HG03135 (cell line): ENCODE data around the gene MORF4L2.

Experiments
- ATAC-seq: cut with Tn5 transposase; IDR thresholded peaks from one replicate; pipeline ENCODE4 v1.9.1; 2021; ENCODE audit warnings: mild to moderate bottlenecking, moderate library complexity; ENCODE audit not compliant: unreplicated experiment

The MORF4L2 gene, protein sequence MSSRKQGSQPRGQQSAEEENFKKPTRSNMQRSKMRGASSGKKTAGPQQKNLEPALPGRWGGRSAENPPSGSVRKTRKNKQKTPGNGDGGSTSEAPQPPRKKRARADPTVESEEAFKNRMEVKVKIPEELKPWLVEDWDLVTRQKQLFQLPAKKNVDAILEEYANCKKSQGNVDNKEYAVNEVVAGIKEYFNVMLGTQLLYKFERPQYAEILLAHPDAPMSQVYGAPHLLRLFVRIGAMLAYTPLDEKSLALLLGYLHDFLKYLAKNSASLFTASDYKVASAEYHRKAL

DNA sequence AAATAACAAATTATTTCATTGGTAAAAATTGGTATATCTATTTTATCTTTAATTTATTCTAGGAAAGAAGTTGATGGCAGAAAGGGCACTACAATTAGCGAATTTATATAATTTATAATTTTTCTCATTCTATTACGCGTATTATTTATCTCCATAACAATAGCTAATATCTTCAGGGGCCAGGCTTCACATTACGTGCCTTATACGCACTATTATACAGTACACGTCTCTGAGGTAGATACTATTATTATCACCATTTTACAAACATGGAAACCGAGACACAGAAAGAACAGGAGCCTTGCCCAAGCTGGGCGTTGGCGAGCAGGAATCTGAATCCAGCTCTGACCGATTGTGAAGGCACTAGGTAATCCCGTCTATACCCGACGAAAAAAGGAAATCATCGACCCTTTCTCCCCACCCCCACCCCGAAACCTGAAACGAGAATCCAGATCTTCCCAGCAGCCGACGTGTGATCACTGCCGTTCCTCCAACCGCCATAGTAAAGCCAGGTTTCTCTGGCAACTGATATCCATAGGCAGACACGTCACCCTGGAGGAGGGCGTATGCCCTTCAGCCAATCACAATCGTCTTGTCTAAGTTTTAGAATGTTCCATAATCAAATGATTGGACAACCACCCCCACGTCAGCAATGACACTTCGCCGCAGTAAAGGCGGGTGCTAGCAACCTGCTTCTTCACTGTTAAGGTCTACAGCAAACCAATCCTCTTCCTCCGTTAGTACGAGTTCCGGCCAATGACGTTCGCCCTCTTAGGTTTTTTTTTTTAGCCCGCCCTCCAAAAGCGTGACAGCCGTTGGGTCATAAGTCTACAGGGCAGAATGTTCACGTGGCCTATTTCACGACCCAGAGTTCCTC is at the start of gene MORF4L2:
TSS of gene MORF4L2 (minus strand) at position 501 of the 874 bp plus-strand sequence. CDS start 9,672 bp downstream, outside the sequence.
- ATAC-seq = peak; percentile 88

DNA sequence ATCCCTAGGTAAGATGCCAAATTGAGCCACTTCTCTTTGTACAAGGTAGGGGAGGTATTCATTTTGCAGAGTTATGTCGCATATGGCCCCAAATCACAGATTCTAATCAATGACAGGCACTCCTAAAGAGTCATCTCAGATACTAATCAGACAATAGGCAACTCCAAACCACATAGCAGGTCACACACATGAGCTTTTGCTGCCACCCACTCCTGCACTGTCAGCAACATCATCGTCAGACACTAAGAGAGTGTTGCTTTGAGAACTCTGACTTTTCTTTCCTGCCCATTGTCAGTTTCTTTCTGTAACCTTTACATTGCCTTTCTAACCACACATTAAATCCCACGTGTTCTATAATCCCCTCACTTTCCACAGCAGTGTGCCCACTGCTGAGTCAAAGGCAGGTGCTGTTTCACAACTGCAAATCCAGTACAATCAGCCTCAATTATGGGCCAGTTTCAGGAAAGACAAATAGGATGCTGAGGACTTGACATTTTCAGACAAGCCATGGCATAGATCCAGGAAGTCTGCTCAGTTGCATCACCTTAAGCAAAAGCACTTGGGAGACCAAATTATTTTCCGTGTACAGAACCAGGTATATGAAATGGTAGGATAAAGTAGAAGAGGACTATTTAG is 47.7 kb upstream of the MORF4L2 start:
- ATAC-seq = no peak

DNA sequence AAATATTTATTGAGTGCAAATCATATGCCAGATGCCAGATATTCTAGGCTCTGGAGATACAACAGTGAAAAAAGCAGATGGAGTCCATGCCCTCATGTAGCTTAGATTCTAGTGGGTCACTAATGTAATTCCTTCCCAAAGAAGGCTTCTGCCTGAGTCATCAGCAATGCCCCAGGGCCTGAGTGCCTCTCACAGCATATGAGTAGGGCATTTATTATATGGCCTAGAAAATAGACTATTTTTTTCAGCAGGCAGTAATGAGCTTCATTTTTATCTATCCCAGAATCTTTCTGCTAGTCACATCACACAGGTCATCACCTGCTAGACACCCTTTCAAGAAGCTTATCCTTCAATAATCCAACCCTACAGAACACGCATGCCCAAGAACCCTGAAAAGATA is 46.5 kb upstream of the MORF4L2 start:
- ATAC-seq = no peak

DNA sequence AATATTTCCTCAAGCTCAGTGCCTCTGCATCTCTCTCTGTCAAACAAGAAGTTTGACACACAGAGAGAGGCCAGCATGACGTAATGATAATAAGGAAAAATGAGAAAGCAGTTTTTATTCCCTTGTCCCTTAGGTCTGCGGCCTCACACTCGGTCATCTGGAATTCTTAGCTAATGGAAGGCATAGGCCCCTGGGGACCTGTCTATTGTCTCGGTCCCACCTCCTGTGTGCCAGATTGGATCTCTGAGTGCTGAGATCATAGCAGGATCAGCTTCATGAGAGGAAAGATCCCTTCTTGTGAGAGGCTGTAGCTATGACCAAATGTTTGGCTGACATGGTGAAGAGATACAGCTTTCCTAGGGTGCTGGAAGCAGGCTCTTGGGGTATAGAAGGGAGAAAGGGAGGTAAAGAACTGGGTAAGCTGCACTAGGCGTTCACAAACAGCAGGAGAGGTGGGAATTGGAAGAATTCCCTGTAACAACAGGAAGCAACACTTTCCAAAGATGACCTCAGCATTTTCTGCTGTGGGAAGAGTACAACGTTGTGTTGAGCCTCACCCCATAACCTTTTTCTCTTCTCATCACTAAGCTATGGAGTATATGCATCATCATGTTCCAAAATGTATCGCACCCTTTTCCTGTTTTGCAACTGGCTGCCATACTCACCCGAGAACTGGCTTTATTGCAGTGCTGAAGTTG is 44.4 kb upstream of the MORF4L2 start:
- no peak for ATAC-seq

DNA sequence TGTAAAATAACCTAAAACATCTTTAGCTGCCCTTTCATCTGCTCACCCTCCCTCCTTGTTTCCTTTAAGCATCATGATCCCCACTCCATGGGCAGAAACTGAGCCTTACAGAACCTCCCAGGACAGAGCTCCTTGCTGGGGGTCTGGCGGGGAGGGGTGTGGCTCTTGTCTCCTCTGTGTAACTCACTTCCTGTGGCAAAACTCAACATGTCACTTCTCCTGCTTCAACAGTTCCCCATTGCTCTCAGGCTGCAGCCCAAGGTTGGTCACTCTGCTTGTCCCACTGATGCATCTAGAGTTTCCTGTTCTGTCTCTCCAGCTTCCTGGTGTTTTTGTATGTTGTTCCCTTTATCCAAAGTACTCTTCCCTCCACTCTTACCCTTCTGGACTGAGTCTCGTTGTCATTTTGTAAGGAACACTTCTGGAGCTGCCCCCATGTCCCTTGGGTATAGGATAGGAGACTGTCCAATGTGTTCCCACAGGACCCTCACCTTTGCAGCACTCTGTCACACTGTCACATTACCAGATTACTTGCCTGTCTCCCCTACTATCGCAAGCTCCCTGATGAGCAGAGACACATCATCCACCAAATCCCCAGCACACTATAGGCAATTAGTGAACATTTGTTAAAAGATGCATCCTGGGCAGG is 43.8 kb upstream of the MORF4L2 start:
- no peak for ATAC-seq

DNA sequence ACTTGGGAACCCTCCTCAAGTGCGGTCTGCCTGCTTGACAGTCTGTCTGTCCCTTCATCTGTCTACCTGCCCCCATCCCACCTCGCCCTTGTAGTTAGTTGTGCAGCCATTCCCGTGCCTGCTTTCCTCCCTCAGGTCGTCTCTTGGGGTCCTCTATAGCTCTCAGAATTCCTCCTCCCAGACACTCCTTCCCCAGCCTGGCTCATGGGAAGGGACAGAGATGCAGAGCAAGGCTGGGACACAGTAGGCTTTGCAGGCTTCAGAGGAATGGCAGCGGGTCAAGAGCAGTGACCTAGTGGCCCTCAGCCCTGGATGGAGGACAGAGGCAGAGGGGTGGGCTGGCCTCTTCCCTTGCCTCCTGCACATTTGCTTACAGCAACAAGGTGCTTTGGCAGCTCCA is 42.5 kb upstream of the MORF4L2 start:
- no peak for ATAC-seq

DNA sequence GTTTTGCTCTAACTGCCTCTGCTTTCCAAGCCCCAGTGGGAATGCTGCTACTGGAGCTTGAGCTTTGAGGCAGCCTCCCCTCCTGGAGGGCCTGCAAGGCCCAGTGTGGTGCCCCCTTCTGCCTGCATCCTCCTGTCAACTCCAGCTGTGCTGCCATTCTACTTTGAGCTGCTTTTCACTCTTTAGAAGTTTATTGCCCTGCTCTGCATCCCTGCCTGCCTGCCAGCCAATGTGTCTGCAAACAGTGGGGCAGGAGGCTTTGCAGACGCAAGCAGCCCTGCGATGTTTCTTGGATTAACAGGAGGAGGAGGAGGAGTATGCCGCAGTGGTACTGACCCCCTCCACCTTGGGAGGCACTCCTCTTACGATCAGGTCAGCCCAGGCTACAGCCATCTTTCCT is 40.6 kb upstream of the MORF4L2 start:
- no peak for ATAC-seq

DNA sequence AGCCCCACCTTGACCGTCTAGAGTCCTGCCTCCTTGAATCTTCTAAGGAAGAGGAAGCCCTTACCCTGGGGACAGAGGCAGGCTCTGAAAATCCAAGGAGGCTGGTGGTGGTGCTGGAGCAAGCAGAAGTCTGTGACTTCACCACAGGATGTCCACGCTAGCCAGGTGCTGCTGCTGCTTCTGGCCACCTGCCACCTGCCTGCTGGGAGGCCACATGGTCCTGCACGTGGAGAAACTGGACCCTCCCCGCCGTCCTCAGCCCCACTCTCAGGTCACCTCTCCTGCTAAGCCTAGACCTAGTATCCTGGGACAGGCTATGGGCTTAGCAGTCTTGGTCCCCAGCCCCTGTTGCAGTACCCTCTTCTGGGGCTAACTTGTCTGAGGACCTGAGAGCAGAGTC is 40.0 kb upstream of the MORF4L2 start:
- ATAC-seq = no peak

DNA sequence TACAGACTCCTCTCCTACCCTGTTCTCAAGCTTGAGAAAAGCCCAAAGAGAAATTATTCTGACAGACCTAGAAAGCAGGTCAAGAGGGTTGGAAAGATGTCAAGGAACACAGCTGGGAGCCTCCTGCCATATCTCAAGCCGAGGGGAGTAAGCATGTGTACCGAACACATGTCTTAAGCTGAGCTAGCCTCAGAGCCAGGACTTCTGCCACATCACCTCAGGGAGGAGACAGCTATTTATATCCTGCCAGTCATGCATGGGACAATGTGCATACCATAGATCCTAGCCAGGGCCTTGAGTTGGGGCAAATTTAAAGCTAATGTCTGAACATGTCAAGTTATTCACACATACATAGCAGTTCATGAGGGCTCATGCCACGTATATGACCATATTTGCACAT is 36.0 kb upstream of the MORF4L2 start:
- no peak for ATAC-seq

DNA sequence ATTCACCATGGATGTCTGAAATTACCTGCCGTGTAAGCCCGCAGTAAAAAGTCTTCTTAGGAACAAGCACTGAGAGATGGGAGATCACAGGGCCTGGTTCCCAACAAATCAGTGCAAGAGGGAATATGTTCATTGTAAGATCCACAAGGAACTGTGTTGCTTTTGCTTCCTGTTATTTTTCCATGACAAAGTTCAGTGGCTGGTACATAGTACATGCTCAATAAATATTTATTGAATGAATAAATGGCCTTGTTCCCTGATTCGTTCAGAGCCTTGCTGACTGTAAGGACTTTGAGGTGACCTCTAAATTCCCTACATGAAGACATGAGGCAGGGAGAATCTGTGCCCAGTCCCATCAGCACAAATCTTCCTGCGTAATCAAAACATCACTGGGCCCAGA is 31.6 kb upstream of the MORF4L2 start:
- ATAC-seq = no peak

DNA sequence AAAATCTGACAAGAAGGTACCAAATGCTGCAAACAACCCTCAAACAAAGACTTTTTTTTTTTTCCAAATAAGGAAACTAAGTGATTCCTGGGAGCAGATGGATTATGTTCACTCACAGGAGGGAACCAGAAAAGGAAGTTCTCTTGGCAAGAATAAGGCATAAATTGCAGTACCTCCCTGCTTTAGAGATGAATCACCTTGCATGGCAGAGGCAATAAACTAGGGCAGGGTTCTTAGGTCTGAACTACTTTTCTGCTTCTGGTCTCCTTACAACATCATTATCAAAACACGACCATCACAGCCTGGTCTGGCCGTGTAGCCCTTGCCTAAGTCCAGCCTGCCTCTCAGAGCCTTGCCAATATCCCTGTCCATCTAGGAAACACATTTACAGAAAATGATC is 30.5 kb upstream of the MORF4L2 start:
- no peak for ATAC-seq

DNA sequence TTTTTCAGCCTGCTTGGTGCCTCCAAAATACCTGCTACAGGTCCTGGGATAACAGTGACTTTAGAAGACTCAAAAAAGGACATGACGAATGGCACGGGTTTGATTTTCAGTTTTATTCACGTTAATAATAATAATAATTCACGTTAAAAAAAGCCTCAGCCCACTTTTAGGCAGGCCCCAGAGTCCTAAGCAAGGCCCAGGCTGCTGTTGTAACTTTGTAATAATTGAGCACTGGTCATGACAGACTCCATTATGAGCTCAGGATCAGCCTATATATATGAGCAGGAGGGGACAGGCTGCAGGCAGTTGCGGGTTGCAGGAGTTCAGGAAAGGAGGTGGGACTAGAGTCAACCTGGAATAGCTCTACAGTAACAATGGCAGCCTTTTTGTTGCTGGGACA is 24.1 kb upstream of the MORF4L2 start, which contains the start of gene TMEM31:
TSS of gene TMEM31 (plus strand) at position 301 of the 400 bp plus-strand sequence. CDS start 1,350 bp downstream, outside the sequence.
- ATAC-seq = no peak

DNA sequence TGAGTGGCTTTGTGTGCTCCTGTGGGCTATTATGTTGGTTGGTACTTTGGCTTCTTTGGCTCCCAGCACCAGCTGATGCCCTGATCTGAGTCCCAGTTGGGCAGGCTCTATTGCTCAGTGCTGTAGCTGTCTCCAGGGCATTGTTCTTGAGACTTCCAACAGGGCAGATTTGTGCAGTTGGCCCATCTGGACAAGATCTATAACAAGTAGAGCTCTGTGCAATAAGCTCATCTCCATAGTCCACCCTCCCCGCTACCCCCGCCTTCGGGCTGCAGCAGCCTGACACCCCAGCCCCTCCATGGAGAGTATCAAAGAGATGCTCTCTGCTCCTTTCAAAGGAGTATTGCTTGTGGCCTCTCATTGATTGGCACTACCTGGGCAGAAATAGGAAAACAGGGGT is 18.4 kb upstream of the MORF4L2 start:
- ATAC-seq = no peak

DNA sequence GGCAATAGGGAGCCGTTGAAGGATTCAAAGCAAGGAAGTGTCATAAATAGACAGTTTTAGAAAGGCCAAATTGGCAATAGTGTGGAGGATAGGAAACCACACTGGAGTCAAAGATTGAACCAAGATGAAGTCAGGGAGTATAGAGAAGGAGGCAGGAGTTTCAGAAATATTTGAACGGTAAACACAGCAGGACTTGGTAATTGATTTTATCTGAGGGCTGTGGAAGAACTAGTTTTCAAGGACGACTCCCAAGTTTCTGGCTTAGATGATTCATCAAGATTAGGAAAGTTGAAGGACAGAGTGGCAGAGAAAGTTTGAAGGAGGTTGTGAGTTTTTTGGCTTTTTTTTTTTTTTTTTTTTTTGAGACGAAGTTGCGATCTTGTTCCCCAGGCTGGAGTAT is 12.7 kb upstream of the MORF4L2 start:
- ATAC-seq = no peak

DNA sequence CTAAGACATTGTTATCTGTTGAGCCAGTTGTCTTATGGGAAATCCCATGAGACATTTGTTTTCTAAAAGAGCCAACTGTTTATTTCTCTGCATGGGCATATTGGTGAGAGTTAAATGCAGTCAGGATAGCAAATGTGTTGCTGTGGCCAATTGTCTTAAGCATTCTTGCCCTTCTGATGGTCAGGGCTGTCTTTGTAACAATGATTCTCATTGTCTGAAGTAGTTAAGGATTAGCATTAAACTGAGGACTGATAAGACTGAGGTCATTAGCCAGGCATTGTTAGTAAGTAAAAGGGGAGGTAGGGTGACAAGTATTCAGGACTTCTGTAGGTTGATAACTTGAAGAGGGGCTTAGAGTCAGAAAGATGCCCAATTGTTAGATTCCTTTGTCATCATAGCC is 11.2 kb upstream of the MORF4L2 start:
- no peak for ATAC-seq

DNA sequence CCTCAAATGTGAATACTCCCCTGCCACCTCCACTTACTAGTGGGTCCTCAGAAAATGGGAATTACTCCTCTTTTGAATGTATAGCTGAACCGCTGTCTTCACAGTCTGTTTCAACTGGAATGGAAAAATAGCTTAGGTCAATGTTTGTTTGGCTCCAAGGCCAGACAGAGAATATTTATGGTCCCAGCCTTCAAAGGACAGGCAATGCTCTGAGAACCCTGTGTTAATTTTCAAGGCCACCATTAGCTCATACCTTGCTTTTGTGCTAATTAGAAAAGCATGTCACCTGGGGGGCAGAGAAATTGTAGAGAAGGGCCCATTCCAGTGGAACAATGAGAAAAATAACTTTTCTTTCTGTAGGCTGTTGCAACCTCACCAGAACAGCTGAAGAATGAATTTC is 4.6 kb upstream of the MORF4L2 start:
- no peak for ATAC-seq

DNA sequence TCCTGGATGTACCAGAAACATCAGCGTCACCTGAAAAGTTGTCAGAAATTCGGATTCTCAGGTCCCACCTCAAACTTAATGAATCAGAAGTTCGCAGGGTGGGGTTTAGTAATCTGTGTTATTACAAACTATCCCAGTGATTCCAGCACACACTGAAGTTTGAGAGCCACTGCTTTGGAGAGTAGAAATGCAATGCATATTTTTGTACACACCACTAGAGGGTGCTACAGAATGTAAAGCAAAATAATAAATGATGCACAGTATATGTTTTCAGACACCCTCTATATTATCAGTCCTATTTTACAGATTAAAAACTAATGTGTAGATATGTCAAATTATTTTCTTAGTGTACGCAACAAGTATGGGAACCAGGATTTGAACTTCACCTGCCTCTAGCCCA is 2.4 kb upstream of the MORF4L2 start:
- no peak for ATAC-seq

DNA sequence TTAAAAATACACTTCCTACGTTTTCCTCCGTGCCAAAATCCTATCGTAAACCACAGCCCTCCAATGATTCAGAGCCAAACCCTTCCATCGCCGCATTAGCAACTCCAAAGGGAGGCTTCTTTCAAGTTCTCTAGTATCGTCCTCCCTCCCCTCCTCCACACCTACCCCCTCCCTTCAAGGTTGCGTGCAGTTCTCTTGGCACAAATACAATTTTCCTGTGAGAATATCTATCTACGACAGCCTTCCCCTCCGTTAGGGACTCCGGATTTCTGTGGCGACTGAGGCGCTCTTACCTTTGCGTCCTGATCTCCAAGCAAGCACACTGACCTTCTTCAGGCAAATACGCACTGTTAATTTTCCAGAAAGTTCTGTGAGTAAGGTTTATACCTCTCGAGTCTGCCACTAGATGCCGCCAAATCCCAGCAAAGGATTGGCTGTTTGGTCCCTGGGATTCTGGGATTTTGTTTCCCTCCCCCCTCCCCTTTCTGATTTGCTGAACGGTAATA is 1.2 kb upstream of the MORF4L2 start:
- ATAC-seq = no peak

DNA sequence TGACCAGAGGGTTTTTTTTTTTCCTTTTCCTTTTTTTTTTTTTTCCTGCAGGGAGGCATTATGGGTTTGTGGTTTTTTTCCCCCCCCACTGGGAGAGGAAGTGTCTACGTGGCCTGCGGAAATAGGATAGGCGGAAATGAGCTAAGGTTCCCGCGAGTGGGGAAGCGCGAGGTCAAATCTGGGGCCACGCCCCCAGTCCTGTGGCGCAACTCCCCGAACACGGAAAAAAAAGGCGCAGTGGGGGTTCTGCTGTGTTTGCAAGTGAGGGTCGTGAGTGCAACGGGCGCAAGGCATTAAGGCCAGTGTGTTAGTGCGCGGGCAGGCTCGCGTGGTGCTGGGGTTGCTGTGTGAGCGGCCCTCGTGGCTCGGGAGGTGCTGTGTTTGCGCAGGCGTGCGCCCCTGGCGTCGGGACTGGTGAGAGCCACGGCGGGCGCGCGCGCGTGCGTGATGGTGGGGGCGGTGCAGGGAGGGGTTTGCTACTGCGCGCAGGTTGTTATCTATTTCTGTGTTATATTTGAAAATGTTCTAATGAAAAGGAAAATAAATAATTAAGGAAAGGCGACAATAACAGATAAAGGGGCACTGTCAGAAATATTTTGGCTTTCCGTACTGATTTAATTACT is 685 bp upstream of the MORF4L2 start:
- ATAC-seq = peak; percentile 47

DNA sequence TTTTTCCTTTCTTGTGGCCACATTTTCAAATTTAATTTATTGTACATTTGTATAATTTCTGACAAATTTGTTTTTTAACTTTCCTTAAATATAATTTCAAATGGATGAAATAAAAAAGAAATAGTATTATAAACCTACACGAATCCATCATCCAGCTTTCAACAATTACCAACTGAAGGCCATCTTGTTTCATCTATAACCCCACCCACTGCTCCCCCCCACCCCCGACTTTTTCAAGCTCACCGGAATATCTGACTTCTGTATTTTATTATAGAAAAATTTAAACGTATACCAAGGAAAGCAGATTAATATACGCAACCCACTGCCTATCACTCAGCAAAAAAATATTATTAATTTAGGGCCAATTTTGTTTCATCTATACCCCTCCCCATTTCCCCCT is 1.1 kb downstream of the MORF4L2 start:
- ATAC-seq = no peak
